ENCODE results near the gene KIF1A.

Gene KIF1A

GRCh38 chr2:240819858-240820606 is at the start of gene KIF1A:
TSS of gene KIF1A (minus strand) at chr2:240820219. CDS start at chr2:240797752, 22,467 bp downstream.
- Histone ChIP-seq H3K9me3 (ENCODE audit: insufficient read depth, low read depth, low read length) (peaks cover 9% of the 10 kb centered on the region; the same call in 1 of the 2 replicates), H3F3A (ENCODE audit: low read depth) (no peaks in the 10 kb centered on the region), H3K27me3 (ENCODE audit: insufficient read depth, low read length, poor library complexity, severe bottlenecking) (no peaks in the 10 kb centered on the region), H3K4me1 (ENCODE audit: insufficient read depth, low read length, poor library complexity, severe bottlenecking) (no peaks in the 10 kb centered on the region), H2AFZ (ENCODE audit: low read length) (no peak within 1 kb of the TSS), H4K20me1 (ENCODE audit: insufficient read depth, low read length, poor library complexity, severe bottlenecking) (no peaks in the 10 kb centered on the region), H3K79me2 (ENCODE audit: insufficient read depth, low read length) (no peaks in the 10 kb centered on the region), H3K4me3 (ENCODE audit: low read length, poor library complexity, severe bottlenecking) (no peak within 1 kb of the TSS), H3K9me2 (replicated peaks; ENCODE audit: low read depth, low read length) (no peaks in the 10 kb centered on the region), H3K4me2 (ENCODE audit: low read depth, low read length, poor library complexity, severe bottlenecking) (no peak within 1 kb of the TSS), H3K9ac (ENCODE audit: low read depth, low read length, poor library complexity, severe bottlenecking) (no peak within 1 kb of the TSS), H3K36me3 (ENCODE audit: insufficient read depth, low read length) (no peaks in the 10 kb centered on the region)
- TF ChIP-seq CTCF (conservative IDR thresholded peaks at IDR 0.05; ENCODE audit: low read length) (no peak), EZH2phosphoT487 (IDR thresholded peaks at IDR 0.05; ENCODE audit: borderline replicate concordance) (no peak)

GRCh38 chr2:240869109-240869955 is 49.3 kb upstream of the KIF1A start:
- Histone ChIP-seq H3K9me2 (replicated peaks; ENCODE audit: low read depth, low read length) (no peaks in the 10 kb centered on the region), H3K9me3 (ENCODE audit: insufficient read depth, low read depth, low read length) (no peaks in the 10 kb centered on the region; the same call in 1 of the 2 replicates), H3K36me3 (ENCODE audit: insufficient read depth, low read length) (no peaks in the 10 kb centered on the region), H2AFZ (ENCODE audit: low read length) (no peak overlapping the region), H4K20me1 (ENCODE audit: insufficient read depth, low read length, poor library complexity, severe bottlenecking) (no peaks in the 10 kb centered on the region), H3K79me2 (ENCODE audit: insufficient read depth, low read length) (no peaks in the 10 kb centered on the region), H3K4me2 (ENCODE audit: low read depth, low read length, poor library complexity, severe bottlenecking) (no peak overlapping the region), H3K27me3 (ENCODE audit: insufficient read depth, low read length, poor library complexity, severe bottlenecking) (no peaks in the 10 kb centered on the region), H3K4me1 (ENCODE audit: insufficient read depth, low read length, poor library complexity, severe bottlenecking) (no peaks in the 10 kb centered on the region), H3F3A (ENCODE audit: low read depth) (no peaks in the 10 kb centered on the region), H3K9ac (ENCODE audit: low read depth, low read length, poor library complexity, severe bottlenecking) (no peak overlapping the region), H3K4me3 (ENCODE audit: low read length, poor library complexity, severe bottlenecking) (no peak overlapping the region)
- TF ChIP-seq CTCF (conservative IDR thresholded peaks at IDR 0.05; ENCODE audit: low read length), result no peak
- no peak for TF ChIP-seq EZH2phosphoT487 (IDR thresholded peaks at IDR 0.05; ENCODE audit: borderline replicate concordance)

GRCh38 chr2:240868286-240869108 is 48.5 kb upstream of the KIF1A start, which contains the start of gene AGXT:
TSS of gene AGXT (plus strand) at chr2:240868824. CDS start at chr2:240868866, 42 bp downstream.
- Histone ChIP-seq H3K4me1 (ENCODE audit: insufficient read depth, low read length, poor library complexity, severe bottlenecking) (no peaks in the 10 kb centered on the region), H3K4me2 (ENCODE audit: low read depth, low read length, poor library complexity, severe bottlenecking) (no peak within 1 kb of the TSS), H3K27me3 (ENCODE audit: insufficient read depth, low read length, poor library complexity, severe bottlenecking) (no peaks in the 10 kb centered on the region), H4K20me1 (ENCODE audit: insufficient read depth, low read length, poor library complexity, severe bottlenecking) (no peaks in the 10 kb centered on the region), H3K9ac (ENCODE audit: low read depth, low read length, poor library complexity, severe bottlenecking) (no peak within 1 kb of the TSS), H3K9me2 (replicated peaks; ENCODE audit: low read depth, low read length) (no peaks in the 10 kb centered on the region), H3K9me3 (ENCODE audit: insufficient read depth, low read depth, low read length) (no peaks in the 10 kb centered on the region; the same call in 1 of the 2 replicates), H3K4me3 (ENCODE audit: low read length, poor library complexity, severe bottlenecking) (no peak within 1 kb of the TSS), H3F3A (ENCODE audit: low read depth) (no peaks in the 10 kb centered on the region), H2AFZ (ENCODE audit: low read length) (no peak within 1 kb of the TSS), H3K36me3 (ENCODE audit: insufficient read depth, low read length) (no peaks in the 10 kb centered on the region), H3K79me2 (ENCODE audit: insufficient read depth, low read length) (no peaks in the 10 kb centered on the region)
- TF ChIP-seq CTCF (conservative IDR thresholded peaks at IDR 0.05; ENCODE audit: low read length) (no peak), EZH2phosphoT487 (IDR thresholded peaks at IDR 0.05; ENCODE audit: borderline replicate concordance) (no peak)
